Neural cell (in vitro differentiated cells): Measurements from ENCODE around the gene TTC13. TPM values are rescaled to one million over a fixed set of nuclear protein-coding genes. Genes with fewer than 3 reads are reported as not detected.

Experiments
- H2AFZ ChIP-seq: fragments of 200-600, 300-800 bp; sonication (generic), shearing (Covaris generic); 2 replicates; pipeline ENCODE4 v1.6.0; 2014; ENCODE audit warnings: low read depth, mild to moderate bottlenecking, antibody characterized with exemption, low read length, moderate library complexity
- H3F3A ChIP-seq: fragments of 200-600 bp; shearing (Covaris generic); 2 replicates; pipeline ENCODE4 v1.6.1; 2016; ENCODE audit warnings: mild to moderate bottlenecking, moderate library complexity, mixed read lengths, antibody characterized with exemption, low read length; ENCODE audit not compliant: insufficient read depth, poor library complexity, severe bottlenecking
- H3K27ac ChIP-seq: fragments of 200-600, 300-800 bp; sonication (generic), shearing (Covaris generic); 2 replicates; pipeline ENCODE4 v1.5.1; 2014; ENCODE audit warnings: mild to moderate bottlenecking, low read length, moderate library complexity
- H3K27me3 ChIP-seq: fragments of 300-800, 200-600 bp; sonication (generic), shearing (Covaris generic); 2 replicates; pipeline ENCODE4 v1.6.0; 2014; ENCODE audit warnings: mild to moderate bottlenecking, low read depth, low read length, moderate library complexity; ENCODE audit not compliant: insufficient read depth
- H3K36me3 ChIP-seq: fragments of 300-800, 200-600 bp; sonication (generic), shearing (Covaris generic); 2 replicates; pipeline ENCODE4 v1.5.1; 2014; ENCODE audit warnings: mild to moderate bottlenecking, antibody characterized with exemption, low read length, moderate library complexity; ENCODE audit not compliant: insufficient read depth
- H3K4me2 ChIP-seq: fragments of 300-800, 200-600 bp; sonication (generic), shearing (Covaris generic); 2 replicates; pipeline ENCODE4 v1.6.0; 2014; ENCODE audit warnings: mild to moderate bottlenecking, low read length
- H3K4me3 ChIP-seq: fragments of 300-800, 200-600 bp; sonication (generic), shearing (Covaris generic); 2 replicates; pipeline ENCODE4 v1.5.1; 2014; ENCODE audit warnings: mild to moderate bottlenecking, low read length, moderate library complexity
- H3K79me2 ChIP-seq: fragments of 200-600 bp; shearing (Covaris generic); replicated peaks from 2 replicates; pipeline ENCODE4 v1.6.0; 2014; ENCODE audit warnings: mild to moderate bottlenecking, low read length, moderate library complexity; ENCODE audit not compliant: insufficient read depth
- H3K9ac ChIP-seq: fragments of 300-800, 200-600 bp; sonication (generic), shearing (Covaris generic); 2 replicates; pipeline ENCODE4 v1.6.1; 2016; ENCODE audit warnings: mild to moderate bottlenecking, low read length, mixed read lengths
- H3K9me2 ChIP-seq: fragments of 200-600 bp; shearing (Covaris generic); 2 replicates; pipeline ENCODE4 v1.6.1; 2016; ENCODE audit warnings: mild to moderate bottlenecking, low read length, mixed read lengths; ENCODE audit not compliant: insufficient read depth
- H3K9me3 ChIP-seq: fragments of 200-600, 300-800 bp; sonication (generic), shearing (Covaris generic); 2 replicates; pipeline ENCODE4 v1.6.1; 2016; ENCODE audit warnings: mild to moderate bottlenecking, mixed run types, low read length, moderate library complexity, mixed read lengths
- H4K20me1 ChIP-seq: fragments of 200-600 bp; shearing (Covaris generic); 2 replicates; pipeline ENCODE4 v1.6.1; 2016; ENCODE audit warnings: mild to moderate bottlenecking, mixed run types; ENCODE audit not compliant: insufficient read depth
- CTCF ChIP-seq: fragments of 450-650 bp; IDR thresholded peaks from 2 replicates; pipeline ENCODE4 v1.5.1; 2014; ENCODE audit warnings: antibody characterized with exemption, mild to moderate bottlenecking, moderate library complexity; ENCODE audit not compliant: poor library complexity, severe bottlenecking
- EP300 ChIP-seq: fragments of 450-650 bp; conservative IDR thresholded peaks from 2 replicates; pipeline ENCODE4 v1.6.1; 2014; ENCODE audit warnings: antibody characterized with exemption, mild to moderate bottlenecking, moderate library complexity; ENCODE audit not compliant: poor library complexity, severe bottlenecking
- EZH2 ChIP-seq: fragments of 200-600, 300-800 bp; shearing (Covaris generic), sonication (generic); IDR thresholded peaks from 2 replicates; pipeline ENCODE4 v1.6.1; 2014; ENCODE audit warnings: antibody characterized with exemption, low read length, borderline replicate concordance, mild to moderate bottlenecking; ENCODE audit not compliant: insufficient read depth, poor library complexity, severe bottlenecking
- MXI1 ChIP-seq: fragments of 450-650 bp; conservative IDR thresholded peaks from 2 replicates; pipeline ENCODE4 v1.6.1; 2014; ENCODE audit warnings: antibody characterized with exemption, mild to moderate bottlenecking; ENCODE audit not compliant: poor library complexity, severe bottlenecking
- POLR2AphosphoS5 ChIP-seq: IDR thresholded peaks from 2 replicates; pipeline ENCODE4 v1.6.1; 2012
- RAD21 ChIP-seq: fragments of 450-650 bp; conservative IDR thresholded peaks from 2 replicates; pipeline ENCODE4 v1.6.1; 2014; ENCODE audit warnings: antibody characterized with exemption, mild to moderate bottlenecking, moderate library complexity
- REST ChIP-seq: IDR thresholded peaks from 2 replicates; pipeline ENCODE4 v1.6.1; 2012; ENCODE audit warnings: borderline replicate concordance
- SMC3 ChIP-seq: fragments of 450-650 bp; conservative IDR thresholded peaks from 2 replicates; pipeline ENCODE4 v1.6.1; 2014; ENCODE audit warnings: antibody characterized with exemption, mild to moderate bottlenecking, moderate library complexity; ENCODE audit not compliant: poor library complexity
- TAF1 ChIP-seq: IDR thresholded peaks from 2 replicates; pipeline ENCODE4 v1.6.1; 2012; ENCODE audit warnings: low read depth
- polyA plus RNA-seq: library from polyadenylated mRNA; depleted of rRNA; stranded (reverse); fragments of >200 nt; gene quantifications from 2 replicates; pipeline ENCODE4 v1.2.3, GENCODE V29; 2014

TTC13 gene
- polyA plus RNA-seq, 1 donor from 2014 or later: 33.8 TPM

GRCh38 chr1:230926182-230926581, 52.5 kb downstream of the TTC13 start:
- no peaks in the 10 kb centered on the region for H3F3A ChIP-seq
- H3K9ac ChIP-seq: no peak overlapping the region
- no peaks in the 10 kb centered on the region for H3K9me2 ChIP-seq
- H2AFZ ChIP-seq: no peak overlapping the region
- H3K4me2 ChIP-seq: no peak overlapping the region
- no peaks in the 10 kb centered on the region for H3K27me3 ChIP-seq
- no peaks in the 10 kb centered on the region for H3K79me2 ChIP-seq
- H3K4me3 ChIP-seq: no peak overlapping the region
- peaks cover 7% of the 10 kb centered on the region for H3K36me3 ChIP-seq
- no peak overlapping the region for H3K27ac ChIP-seq
- H3K9me3 ChIP-seq: no peaks in the 10 kb centered on the region
- TF ChIP-seq REST: no peak
- TF ChIP-seq EP300: no peak
- TF ChIP-seq EZH2: no peak
- TF ChIP-seq POLR2AphosphoS5: no peak
- no peak for TF ChIP-seq CTCF
- TF ChIP-seq TAF1: no peak
- TF ChIP-seq RAD21: no peak
- TF ChIP-seq MXI1: no peak
- TF ChIP-seq SMC3: no peak
- H4K20me1 ChIP-seq: no peaks in the 10 kb centered on the region

- H3K27ac ChIP-seq: no peak overlapping the region
- H3K9me3 ChIP-seq: no peaks in the 10 kb centered on the region
- H3F3A ChIP-seq: no peaks in the 10 kb centered on the region
- no peak overlapping the region for H3K4me3 ChIP-seq
- no peaks in the 10 kb centered on the region for H3K27me3 ChIP-seq
- H3K4me2 ChIP-seq: no peak overlapping the region
- no peaks in the 10 kb centered on the region for H3K9me2 ChIP-seq
- no peak overlapping the region for H2AFZ ChIP-seq
- H3K9ac ChIP-seq: no peak overlapping the region
- TF ChIP-seq RAD21: no peak
- TF ChIP-seq POLR2AphosphoS5: no peak
- no peak for TF ChIP-seq CTCF
- TF ChIP-seq MXI1: no peak
- no peak for TF ChIP-seq TAF1
- no peak for TF ChIP-seq EZH2
- no peak for TF ChIP-seq REST
- TF ChIP-seq SMC3: no peak
- TF ChIP-seq EP300: no peak
- peaks cover 7% of the 10 kb centered on the region for H3K36me3 ChIP-seq
- H4K20me1 ChIP-seq: no peaks in the 10 kb centered on the region
- H3K79me2 ChIP-seq: no peaks in the 10 kb centered on the region
Measured at GRCh38 chr1:230925608-230926007, 53.1 kb downstream of the TTC13 start.
